Measurements from ENCODE around the gene PTPRN2. TPM values are rescaled to one million over a fixed set of nuclear protein-coding genes. Genes with fewer than 3 reads are reported as not detected.

The PTPRN2 gene
- total RNA-seq, 2 donors from 2014 or later, result 0.72 to 0.79 TPM

- ATAC-seq (replicated peaks in 1 of 2) (no peak), DNase-seq (no peak)
- Mint-ChIP-seq H3K27me3 (ENCODE audit: low read depth) (peaks cover 12% of the 10 kb centered on the region), H3K9me3 (no peaks in the 10 kb centered on the region), H3K36me3 (ENCODE audit: insufficient read depth in 2 of 2) (no peaks in the 10 kb centered on the region), H3K27ac (no peak overlapping the region), H3K4me3 (no peak overlapping the region), H3K4me1 (ENCODE audit: low read depth) (no peaks in the 10 kb centered on the region)
These were observed 632.1 kb downstream of the PTPRN2 start for GRCh38 chr7:157955348-157955999.

DNA sequence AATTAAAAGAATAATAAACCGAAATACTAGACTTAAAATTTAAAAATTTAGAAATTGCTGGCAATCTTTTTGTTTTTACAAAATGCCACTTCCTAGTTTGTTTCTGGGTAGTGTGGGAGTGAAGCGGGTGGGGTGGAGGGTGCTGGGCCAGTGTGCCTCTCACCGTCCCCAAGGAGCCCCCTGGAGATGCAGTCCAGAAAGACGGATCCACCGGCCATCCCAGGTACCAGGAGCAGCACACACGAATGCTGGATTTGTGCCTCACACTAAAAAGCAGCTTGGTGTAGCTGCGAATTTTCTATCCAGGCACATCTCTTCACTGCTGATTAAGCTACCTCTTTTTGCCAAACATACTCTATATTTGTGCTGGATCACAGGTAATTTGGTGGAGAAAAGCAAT, 632.7 kb downstream of the PTPRN2 start:
- no peak overlapping the region for H3K27ac Mint-ChIP-seq
- DNase-seq (no peak), ATAC-seq (replicated peaks in 1 of 2) (no peak)
- H3K4me1 Mint-ChIP-seq (ENCODE audit: low read depth), result no peaks in the 10 kb centered on the region
- peaks cover 12% of the 10 kb centered on the region for H3K27me3 Mint-ChIP-seq (ENCODE audit: low read depth)
- no peaks in the 10 kb centered on the region for H3K36me3 Mint-ChIP-seq (ENCODE audit: insufficient read depth in 2 of 2)
- H3K4me3 Mint-ChIP-seq, result no peak overlapping the region
- H3K9me3 Mint-ChIP-seq, result no peaks in the 10 kb centered on the region

- no peak for ATAC-seq (replicated peaks in 1 of 2)
- Mint-ChIP-seq H3K4me1 (ENCODE audit: low read depth) (no peaks in the 10 kb centered on the region), H3K36me3 (ENCODE audit: insufficient read depth in 2 of 2) (no peaks in the 10 kb centered on the region), H3K27me3 (ENCODE audit: low read depth) (no peaks in the 10 kb centered on the region), H3K4me3 (no peak overlapping the region), H3K27ac (no peak overlapping the region), H3K9me3 (no peaks in the 10 kb centered on the region)
- DNase-seq, result no peak
These were observed 634.6 kb downstream of the PTPRN2 start for GRCh38 chr7:157952841-157953645.

DNA sequence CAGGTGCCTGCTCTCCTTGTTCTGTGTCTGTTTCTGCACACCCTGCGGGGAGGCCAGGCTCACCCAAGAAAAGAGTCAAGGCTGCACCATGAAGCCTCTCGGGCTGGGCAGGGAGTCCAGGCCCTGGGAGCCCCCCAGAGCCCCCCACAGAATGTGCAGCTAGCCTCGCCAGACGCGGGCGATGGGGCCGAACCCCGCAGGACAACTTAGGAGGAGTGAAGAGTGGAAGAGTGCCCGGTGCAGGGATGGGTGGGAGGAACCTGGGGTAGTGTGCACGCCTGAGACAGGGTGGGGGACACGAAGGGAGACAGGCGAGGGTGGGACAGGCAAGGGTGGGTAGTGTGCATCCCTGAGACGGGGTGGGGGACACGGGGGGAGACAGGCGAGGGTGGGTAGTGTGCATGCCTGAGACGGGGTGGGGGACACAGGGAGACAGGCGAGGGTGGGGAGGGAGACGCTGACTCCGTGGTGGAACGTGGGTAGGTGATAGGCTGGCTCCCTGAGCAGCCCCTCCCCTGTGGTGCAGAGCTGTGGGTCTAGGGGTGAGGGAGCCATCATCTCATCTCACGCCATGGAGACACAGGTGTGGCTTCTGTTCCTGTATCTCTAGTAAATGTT, 635.5 kb downstream of the PTPRN2 start:
- H3K4me1 Mint-ChIP-seq (ENCODE audit: low read depth), result no peaks in the 10 kb centered on the region
- H3K27me3 Mint-ChIP-seq (ENCODE audit: low read depth), result no peaks in the 10 kb centered on the region
- H3K36me3 Mint-ChIP-seq (ENCODE audit: insufficient read depth in 2 of 2), result no peaks in the 10 kb centered on the region
- H3K4me3 Mint-ChIP-seq, result no peak overlapping the region
- peaks cover 0 to 6% of the 10 kb centered on the region in 2 donors for H3K9me3 Mint-ChIP-seq
- ATAC-seq (replicated peaks in 1 of 2), result no peak
- H3K27ac Mint-ChIP-seq, result no peak overlapping the region
- DNase-seq, result no peak

- ATAC-seq (replicated peaks in 1 of 2), result no peak
- H3K36me3 Mint-ChIP-seq (ENCODE audit: insufficient read depth in 2 of 2), result peaks cover 0 to 2% of the 10 kb centered on the region in 2 donors
- no peak overlapping the region for H3K27ac Mint-ChIP-seq
- no peak for DNase-seq
- no peaks in the 10 kb centered on the region for H3K4me1 Mint-ChIP-seq (ENCODE audit: low read depth)
- no peak overlapping the region for H3K4me3 Mint-ChIP-seq
- peaks cover 0 to 6% of the 10 kb centered on the region in 2 donors for H3K9me3 Mint-ChIP-seq
- H3K27me3 Mint-ChIP-seq (ENCODE audit: low read depth), result no peaks in the 10 kb centered on the region
These were observed 636.1 kb downstream of the PTPRN2 start for GRCh38 chr7:157951300-157952049.

DNA sequence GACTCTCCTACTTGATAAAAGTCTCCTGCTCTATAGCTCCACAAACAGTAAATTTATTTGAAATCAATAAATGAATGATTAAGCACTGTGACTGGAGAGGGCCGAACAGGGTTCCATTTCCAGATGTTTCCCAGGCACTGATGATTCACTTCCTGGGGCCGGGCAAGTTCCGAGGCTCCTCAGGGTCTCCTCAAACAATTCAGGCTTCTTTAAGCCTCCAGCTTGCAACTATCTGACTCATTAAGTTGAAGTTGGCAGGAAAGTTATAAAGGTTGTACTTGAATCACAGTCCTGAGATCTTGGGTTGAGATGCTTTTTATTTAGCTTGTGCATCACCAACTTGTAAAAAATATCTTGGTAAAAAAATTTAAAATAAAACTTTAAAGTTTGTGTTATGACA, 637.9 kb downstream of the PTPRN2 start:
- Mint-ChIP-seq H3K9me3 (peaks cover 0 to 6% of the 10 kb centered on the region in 2 donors), H3K36me3 (ENCODE audit: insufficient read depth in 2 of 2) (peaks cover 0 to 2% of the 10 kb centered on the region in 2 donors), H3K4me1 (ENCODE audit: low read depth) (no peaks in the 10 kb centered on the region), H3K4me3 (no peak overlapping the region), H3K27ac (no peak overlapping the region), H3K27me3 (ENCODE audit: low read depth) (no peaks in the 10 kb centered on the region)
- ATAC-seq (replicated peaks in 1 of 2) (no peak), DNase-seq (no peak)

DNA sequence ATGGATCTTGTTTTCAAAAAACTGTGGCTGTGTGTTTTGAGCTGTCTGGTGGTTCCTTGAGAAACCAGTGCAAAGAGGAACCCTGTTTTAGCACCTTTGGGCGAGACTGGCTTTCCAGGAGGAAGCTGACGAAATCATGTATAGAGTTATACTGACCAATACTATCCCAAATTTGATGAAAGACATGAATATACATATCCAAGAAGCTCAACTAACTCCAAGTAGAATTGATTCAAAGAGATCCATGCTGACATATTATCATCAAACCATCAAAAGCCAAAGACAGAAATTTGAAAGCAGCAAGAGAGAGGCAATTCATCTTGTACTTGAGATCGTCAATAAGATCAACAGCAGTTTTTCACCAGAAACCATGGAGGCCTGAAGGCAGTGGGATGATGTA, 640.1 kb downstream of the PTPRN2 start:
- Mint-ChIP-seq H3K27me3 (ENCODE audit: low read depth) (no peaks in the 10 kb centered on the region), H3K27ac (no peak overlapping the region), H3K36me3 (ENCODE audit: insufficient read depth in 2 of 2) (peaks cover 0 to 2% of the 10 kb centered on the region in 2 donors), H3K9me3 (peaks cover 0 to 6% of the 10 kb centered on the region in 2 donors), H3K4me3 (no peak overlapping the region), H3K4me1 (ENCODE audit: low read depth) (no peaks in the 10 kb centered on the region)
- DNase-seq, result no peak
- no peak for ATAC-seq (replicated peaks in 1 of 2)

DNA sequence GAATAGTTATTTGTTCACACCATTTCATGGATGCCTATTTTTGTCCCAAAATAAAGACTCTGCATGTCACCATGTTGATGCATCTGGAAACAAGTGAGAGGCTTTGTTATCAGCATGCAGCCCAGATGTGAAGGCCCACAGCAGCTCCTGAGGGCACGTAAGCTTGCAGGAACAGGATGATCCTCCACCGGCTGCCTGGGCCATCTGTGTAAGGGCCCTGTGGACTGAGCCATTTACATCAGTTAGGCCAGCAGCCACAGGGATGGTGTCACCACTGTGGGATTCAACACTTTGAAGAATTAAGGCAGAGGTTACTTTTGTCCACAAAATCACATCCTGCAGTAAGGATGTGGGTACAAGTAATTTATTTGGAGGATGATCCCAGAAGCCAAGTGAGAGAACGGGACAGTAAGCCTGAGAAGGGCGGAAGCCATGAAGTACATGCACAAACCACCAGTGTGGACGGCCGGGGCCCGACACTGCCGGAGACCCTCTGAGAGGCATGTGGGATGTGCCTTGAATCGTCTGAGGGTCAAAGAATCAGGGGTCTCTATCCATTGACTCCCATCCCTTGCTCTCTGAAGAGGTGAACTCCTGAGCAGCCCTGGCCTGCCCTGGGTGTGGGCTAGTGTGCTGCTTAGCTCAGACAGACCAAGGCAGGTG, 641.1 kb downstream of the PTPRN2 start:
- Mint-ChIP-seq H3K4me1 (ENCODE audit: low read depth) (no peaks in the 10 kb centered on the region), H3K9me3 (peaks cover 0 to 6% of the 10 kb centered on the region in 2 donors), H3K27me3 (ENCODE audit: low read depth) (no peaks in the 10 kb centered on the region), H3K4me3 (no peak overlapping the region), H3K36me3 (ENCODE audit: insufficient read depth in 2 of 2) (peaks cover 0 to 2% of the 10 kb centered on the region in 2 donors), H3K27ac (no peak overlapping the region)
- ATAC-seq (replicated peaks in 1 of 2), result no peak
- no peak for DNase-seq

DNA sequence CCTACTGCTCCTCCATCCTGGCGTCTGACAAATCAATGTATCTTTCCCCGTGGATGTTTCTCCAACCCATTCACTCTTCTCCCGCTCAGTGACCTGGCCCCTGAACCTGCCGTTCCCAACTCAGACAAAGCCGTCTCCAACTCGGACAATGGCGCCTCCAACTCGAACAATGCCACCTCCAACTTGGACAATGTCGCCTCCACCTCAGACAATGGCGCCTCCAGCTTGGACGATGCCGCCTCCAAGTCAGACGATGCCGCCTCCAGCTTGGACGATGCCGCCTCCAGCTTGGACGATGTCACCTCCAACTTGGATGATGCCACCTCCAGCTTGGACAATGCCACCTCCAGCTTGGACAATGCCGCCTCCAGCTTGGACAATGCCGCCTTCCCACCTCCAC, 642.2 kb downstream of the PTPRN2 start:
- Mint-ChIP-seq H3K9me3 (peaks cover 0 to 6% of the 10 kb centered on the region in 2 donors), H3K4me3 (no peak overlapping the region), H3K27ac (no peak overlapping the region), H3K36me3 (ENCODE audit: insufficient read depth in 2 of 2) (peaks cover 0 to 2% of the 10 kb centered on the region in 2 donors), H3K27me3 (ENCODE audit: low read depth) (no peaks in the 10 kb centered on the region), H3K4me1 (ENCODE audit: low read depth) (no peaks in the 10 kb centered on the region)
- no peak for DNase-seq
- ATAC-seq (replicated peaks in 1 of 2), result no peak

DNA sequence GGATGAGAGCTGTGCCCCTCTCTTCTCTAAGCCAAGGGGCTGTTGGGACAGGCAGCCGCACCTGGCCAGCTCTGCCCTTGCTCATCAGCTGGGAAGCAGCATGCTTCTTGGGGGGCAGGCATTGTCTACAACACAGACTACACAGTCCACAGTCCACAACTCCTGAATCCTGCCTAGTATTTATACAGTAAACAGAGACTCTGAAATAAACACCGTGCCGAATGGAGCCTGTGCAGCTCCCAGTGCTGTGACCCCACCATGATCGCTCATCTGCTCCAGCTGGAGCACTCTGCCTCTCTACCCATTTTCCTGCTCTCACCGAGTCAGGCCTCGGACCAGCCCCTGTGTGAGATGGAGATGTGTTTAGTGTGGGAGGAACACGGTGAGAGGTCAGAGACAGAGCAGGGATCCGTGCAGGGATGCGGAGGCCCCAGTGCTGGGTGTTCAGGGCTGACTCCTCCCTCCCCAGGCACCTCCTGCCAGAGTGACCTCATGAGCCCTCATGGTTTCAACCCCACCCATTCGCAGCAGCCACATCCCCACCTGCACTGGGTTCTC, 642.8 kb downstream of the PTPRN2 start:
- DNase-seq (no peak), ATAC-seq (replicated peaks in 1 of 2) (no peak)
- Mint-ChIP-seq H3K36me3 (ENCODE audit: insufficient read depth in 2 of 2) (peaks cover 0 to 2% of the 10 kb centered on the region in 2 donors), H3K9me3 (peaks cover 0 to 6% of the 10 kb centered on the region in 2 donors), H3K27me3 (ENCODE audit: low read depth) (no peaks in the 10 kb centered on the region), H3K27ac (no peak overlapping the region), H3K4me1 (ENCODE audit: low read depth) (no peaks in the 10 kb centered on the region), H3K4me3 (no peak overlapping the region)

- H3K36me3 Mint-ChIP-seq (ENCODE audit: insufficient read depth in 2 of 2), result peaks cover 0 to 2% of the 10 kb centered on the region in 2 donors
These were observed 643.6 kb downstream of the PTPRN2 start for GRCh38 chr7:157944051-157944450.

GRCh38 chr7:157943561-157943960, 644.1 kb downstream of the PTPRN2 start:
- Mint-ChIP-seq H3K36me3 (ENCODE audit: insufficient read depth in 2 of 2) (peaks cover 0 to 2% of the 10 kb centered on the region in 2 donors), H3K27me3 (ENCODE audit: low read depth) (no peaks in the 10 kb centered on the region), H3K4me1 (ENCODE audit: low read depth) (no peaks in the 10 kb centered on the region), H3K4me3 (no peak overlapping the region), H3K9me3 (peaks cover 0 to 6% of the 10 kb centered on the region in 2 donors), H3K27ac (no peak overlapping the region)
- ATAC-seq (replicated peaks in 1 of 2) (no peak), DNase-seq (no peak)

More at GRCh38 chr7:157944051-157944450, 643.6 kb downstream of the PTPRN2 start:
- Mint-ChIP-seq H3K4me1 (ENCODE audit: low read depth) (no peaks in the 10 kb centered on the region), H3K4me3 (no peak overlapping the region), H3K27me3 (ENCODE audit: low read depth) (no peaks in the 10 kb centered on the region), H3K27ac (no peak overlapping the region), H3K9me3 (peaks cover 0 to 6% of the 10 kb centered on the region in 2 donors)
- ATAC-seq (replicated peaks in 1 of 2) (no peak), DNase-seq (no peak)
